Stimulated activated CD8-positive, alpha-beta memory T cell treated with anti-CD3 and anti-CD28 coated beads, Interleukin-15, amount 100 ng/mL, for 24 hours (primary cell): ENCODE data around the gene IL15RA.
"Not testable (repeated sequence)": the region's sequence is repeated elsewhere in the genome, so short reads cannot be mapped to it uniquely, and the experiment has no call there.

ENCODE experiments used
- DNase-seq: peaks from one replicate; pipeline ENCODE4 v3.0.0-alpha.2; 2020; ENCODE audit warnings: low read depth

IL15RA gene

GRCh38 chr10:5949009-5949759 is 28.2 kb downstream of the IL15RA start:
- no peak for DNase-seq

- DNase-seq: no peak
These were observed 29.1 kb downstream of the IL15RA start for GRCh38 chr10:5948208-5948585.

GRCh38 chr10:5947471-5948207 is 29.7 kb downstream of the IL15RA start:
- DNase-seq: no peak

GRCh38 chr10:5946786-5947185 is 30.6 kb downstream of the IL15RA start:
- no peak for DNase-seq

- not testable (repeated sequence) for DNase-seq
These were observed 30.9 kb downstream of the IL15RA start for GRCh38 chr10:5946419-5946775.

- DNase-seq: no peak
These were observed 31.6 kb downstream of the IL15RA start for GRCh38 chr10:5945561-5946418.

- no peak for DNase-seq
These were observed 32.2 kb downstream of the IL15RA start for GRCh38 chr10:5945190-5945509.

GRCh38 chr10:5944389-5945189 is 32.8 kb downstream of the IL15RA start:
- DNase-seq: no peak

- no peak for DNase-seq
These were observed 33.8 kb downstream of the IL15RA start for GRCh38 chr10:5943536-5943935.

GRCh38 chr10:5942474-5942873 is 34.9 kb downstream of the IL15RA start:
- no peak for DNase-seq

GRCh38 chr10:5942001-5942400 is 35.3 kb downstream of the IL15RA start:
- no peak for DNase-seq

- DNase-seq: no peak
These were observed 35.8 kb downstream of the IL15RA start for GRCh38 chr10:5941579-5941978.

- DNase-seq: no peak
These were observed 36.5 kb downstream of the IL15RA start for GRCh38 chr10:5940807-5941218.

GRCh38 chr10:5938291-5938690 is 39.1 kb downstream of the IL15RA start:
- no peak for DNase-seq

GRCh38 chr10:5937016-5937415 is 40.3 kb downstream of the IL15RA start:
- DNase-seq: no peak

GRCh38 chr10:5935628-5936027 is 41.7 kb downstream of the IL15RA start:
- no peak for DNase-seq

- no peak for DNase-seq
These were observed 43.3 kb downstream of the IL15RA start for GRCh38 chr10:5933909-5934546.

GRCh38 chr10:5932345-5932744 is 45.0 kb downstream of the IL15RA start:
- DNase-seq: no peak

- no peak for DNase-seq
These were observed 47.1 kb downstream of the IL15RA start for GRCh38 chr10:5930272-5930671.

- DNase-seq: no peak
These were observed 47.9 kb downstream of the IL15RA start for GRCh38 chr10:5929442-5929841.

GRCh38 chr10:5927306-5927705 is 50.0 kb downstream of the IL15RA start:
- no peak for DNase-seq

- no peak for DNase-seq
These were observed 52.5 kb downstream of the IL15RA start for GRCh38 chr10:5924889-5925288.
